ENCODE results near the gene HERC4.

DNA sequence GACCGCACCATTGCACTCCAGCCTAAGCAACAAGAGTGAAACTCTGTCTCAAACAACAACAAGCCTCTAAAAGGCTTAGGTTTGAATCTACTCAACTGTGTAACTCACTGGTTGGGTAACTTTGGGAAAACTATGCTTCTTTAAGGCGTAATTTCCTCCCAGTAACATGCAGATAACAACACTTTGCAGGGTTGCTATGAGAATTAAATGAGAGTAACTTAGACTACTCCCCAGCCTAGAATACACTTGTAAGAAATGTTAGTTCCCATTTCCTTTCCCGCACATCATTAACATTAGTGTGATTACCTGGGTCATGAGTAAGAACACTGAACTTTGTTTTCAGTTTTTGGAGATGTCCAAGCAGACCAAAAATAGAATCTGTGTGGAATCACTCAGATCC, 28.8 kb upstream of the HERC4 start:
- TF ChIP-seq, protein P1, sequence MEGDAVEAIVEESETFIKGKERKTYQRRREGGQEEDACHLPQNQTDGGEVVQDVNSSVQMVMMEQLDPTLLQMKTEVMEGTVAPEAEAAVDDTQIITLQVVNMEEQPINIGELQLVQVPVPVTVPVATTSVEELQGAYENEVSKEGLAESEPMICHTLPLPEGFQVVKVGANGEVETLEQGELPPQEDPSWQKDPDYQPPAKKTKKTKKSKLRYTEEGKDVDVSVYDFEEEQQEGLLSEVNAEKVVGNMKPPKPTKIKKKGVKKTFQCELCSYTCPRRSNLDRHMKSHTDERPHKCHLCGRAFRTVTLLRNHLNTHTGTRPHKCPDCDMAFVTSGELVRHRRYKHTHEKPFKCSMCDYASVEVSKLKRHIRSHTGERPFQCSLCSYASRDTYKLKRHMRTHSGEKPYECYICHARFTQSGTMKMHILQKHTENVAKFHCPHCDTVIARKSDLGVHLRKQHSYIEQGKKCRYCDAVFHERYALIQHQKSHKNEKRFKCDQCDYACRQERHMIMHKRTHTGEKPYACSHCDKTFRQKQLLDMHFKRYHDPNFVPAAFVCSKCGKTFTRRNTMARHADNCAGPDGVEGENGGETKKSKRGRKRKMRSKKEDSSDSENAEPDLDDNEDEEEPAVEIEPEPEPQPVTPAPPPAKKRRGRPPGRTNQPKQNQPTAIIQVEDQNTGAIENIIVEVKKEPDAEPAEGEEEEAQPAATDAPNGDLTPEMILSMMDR (IDR thresholded peaks at IDR 0.05 in 8 of 11, conservative IDR thresholded peaks at IDR 0.05 in 3 of 11): no peak
- no peak for TF ChIP-seq POLR2A (IDR thresholded peaks at IDR 0.05)

Data from spleen (tissue), 7 donors.